Measurements from ENCODE around the gene RPS21. TPM values are rescaled to one million over a fixed set of nuclear protein-coding genes. Genes with fewer than 3 reads are reported as not detected.

Gene RPS21
- total and polyA plus RNA-seq, 2 experiments from 2014 or later: 378 to 839 TPM

DNA sequence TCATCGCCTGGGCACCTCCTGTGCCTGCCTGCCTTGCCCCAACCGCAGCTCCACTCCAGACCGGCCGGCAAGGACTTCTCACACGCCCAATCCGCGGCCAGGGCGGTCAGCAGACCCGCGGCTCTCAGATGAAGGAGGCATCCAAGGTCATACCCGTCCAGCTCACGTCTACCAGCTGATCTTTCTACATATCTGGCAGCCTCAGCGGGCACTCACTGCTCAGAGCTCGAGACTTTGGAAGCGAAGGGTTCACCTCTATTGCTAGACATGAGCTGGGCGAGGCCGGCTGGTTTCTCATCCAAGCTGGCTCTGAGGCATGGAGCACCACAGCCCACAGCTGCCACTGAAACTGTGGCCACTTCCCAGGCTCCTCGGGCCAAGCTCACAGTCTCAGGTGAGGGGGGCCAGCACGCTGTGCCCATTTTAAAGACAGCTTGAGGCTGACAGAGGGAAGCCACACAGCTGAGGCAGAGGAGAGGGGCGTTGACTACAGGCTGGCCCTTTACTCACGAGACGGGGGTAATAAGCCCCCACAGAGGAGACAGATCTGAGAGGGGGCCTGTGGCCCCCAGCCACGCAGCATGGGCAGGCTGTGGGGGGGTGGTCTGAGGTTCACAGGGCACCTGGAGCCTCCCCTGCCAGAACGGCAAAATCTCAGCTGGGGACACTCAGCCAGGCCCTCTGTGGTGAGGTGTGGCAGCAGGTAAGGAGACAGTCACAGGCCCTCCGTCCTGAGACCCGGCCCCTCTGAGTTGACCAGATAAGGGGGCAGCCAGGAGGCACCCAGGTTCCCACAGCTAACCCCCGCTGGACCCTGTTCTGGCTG lies 21.8 kb upstream of the RPS21 start:
- Histone ChIP-seq H3K9me3 (ENCODE audit: low read depth) (no peaks in the 10 kb centered on the region), H3K4me3 (peak overlapping the region; percentile 87), H3K4me1 (ENCODE audit: low read depth) (peaks cover 63% of the 10 kb centered on the region), H3K27ac (peak overlapping the region; percentile 85), H3K27me3 (no peaks in the 10 kb centered on the region), H3K36me3 (no peaks in the 10 kb centered on the region)
- DNase-seq (ENCODE audit: low read depth in 1 of 2, low spot score in 1 of 2): no peak
- TF ChIP-seq, protein P1, sequence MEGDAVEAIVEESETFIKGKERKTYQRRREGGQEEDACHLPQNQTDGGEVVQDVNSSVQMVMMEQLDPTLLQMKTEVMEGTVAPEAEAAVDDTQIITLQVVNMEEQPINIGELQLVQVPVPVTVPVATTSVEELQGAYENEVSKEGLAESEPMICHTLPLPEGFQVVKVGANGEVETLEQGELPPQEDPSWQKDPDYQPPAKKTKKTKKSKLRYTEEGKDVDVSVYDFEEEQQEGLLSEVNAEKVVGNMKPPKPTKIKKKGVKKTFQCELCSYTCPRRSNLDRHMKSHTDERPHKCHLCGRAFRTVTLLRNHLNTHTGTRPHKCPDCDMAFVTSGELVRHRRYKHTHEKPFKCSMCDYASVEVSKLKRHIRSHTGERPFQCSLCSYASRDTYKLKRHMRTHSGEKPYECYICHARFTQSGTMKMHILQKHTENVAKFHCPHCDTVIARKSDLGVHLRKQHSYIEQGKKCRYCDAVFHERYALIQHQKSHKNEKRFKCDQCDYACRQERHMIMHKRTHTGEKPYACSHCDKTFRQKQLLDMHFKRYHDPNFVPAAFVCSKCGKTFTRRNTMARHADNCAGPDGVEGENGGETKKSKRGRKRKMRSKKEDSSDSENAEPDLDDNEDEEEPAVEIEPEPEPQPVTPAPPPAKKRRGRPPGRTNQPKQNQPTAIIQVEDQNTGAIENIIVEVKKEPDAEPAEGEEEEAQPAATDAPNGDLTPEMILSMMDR (IDR thresholded peaks at IDR 0.05; ENCODE audit: low read depth, low read length): no peak

DNA sequence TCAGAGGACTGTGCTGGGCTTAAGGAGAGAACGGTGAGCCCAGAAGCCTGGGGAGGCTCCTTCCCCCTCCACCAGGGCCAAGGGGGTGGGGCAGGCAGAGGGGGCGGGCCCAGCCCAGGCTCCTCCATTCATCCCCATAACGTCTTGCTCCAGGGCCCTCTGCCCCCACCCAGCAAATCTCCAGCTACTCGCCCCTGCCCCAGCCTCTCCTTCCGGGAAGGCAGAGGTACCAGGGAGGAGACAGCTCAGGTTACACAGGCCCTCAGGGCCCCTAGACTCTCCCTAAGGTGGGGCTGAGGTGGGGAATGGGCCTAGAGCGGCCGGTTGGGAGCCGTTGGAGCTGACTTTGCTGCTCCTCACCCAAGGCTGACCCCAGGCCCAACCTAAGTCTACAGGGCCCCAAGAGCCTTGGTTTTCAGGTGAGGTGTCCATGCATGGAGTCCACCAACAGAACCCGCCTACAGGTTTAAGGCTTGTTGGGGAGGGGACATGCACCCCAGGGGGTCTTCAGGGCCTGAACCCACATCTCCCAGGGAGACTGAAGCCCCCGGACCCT lies 21.0 kb upstream of the RPS21 start:
- peak in 1 of 2 donors; percentile 55 for DNase-seq (ENCODE audit: low read depth in 1 of 2, low spot score in 1 of 2)
- Histone ChIP-seq H3K27ac (peak overlapping the region; percentile 85), H3K4me3 (peak overlapping the region; percentile 87), H3K9me3 (ENCODE audit: low read depth) (no peaks in the 10 kb centered on the region), H3K36me3 (no peaks in the 10 kb centered on the region), H3K4me1 (ENCODE audit: low read depth) (peaks cover 67% of the 10 kb centered on the region), H3K27me3 (no peaks in the 10 kb centered on the region)
- TF ChIP-seq, protein P1 (IDR thresholded peaks at IDR 0.05; ENCODE audit: low read depth, low read length): no peak

DNA sequence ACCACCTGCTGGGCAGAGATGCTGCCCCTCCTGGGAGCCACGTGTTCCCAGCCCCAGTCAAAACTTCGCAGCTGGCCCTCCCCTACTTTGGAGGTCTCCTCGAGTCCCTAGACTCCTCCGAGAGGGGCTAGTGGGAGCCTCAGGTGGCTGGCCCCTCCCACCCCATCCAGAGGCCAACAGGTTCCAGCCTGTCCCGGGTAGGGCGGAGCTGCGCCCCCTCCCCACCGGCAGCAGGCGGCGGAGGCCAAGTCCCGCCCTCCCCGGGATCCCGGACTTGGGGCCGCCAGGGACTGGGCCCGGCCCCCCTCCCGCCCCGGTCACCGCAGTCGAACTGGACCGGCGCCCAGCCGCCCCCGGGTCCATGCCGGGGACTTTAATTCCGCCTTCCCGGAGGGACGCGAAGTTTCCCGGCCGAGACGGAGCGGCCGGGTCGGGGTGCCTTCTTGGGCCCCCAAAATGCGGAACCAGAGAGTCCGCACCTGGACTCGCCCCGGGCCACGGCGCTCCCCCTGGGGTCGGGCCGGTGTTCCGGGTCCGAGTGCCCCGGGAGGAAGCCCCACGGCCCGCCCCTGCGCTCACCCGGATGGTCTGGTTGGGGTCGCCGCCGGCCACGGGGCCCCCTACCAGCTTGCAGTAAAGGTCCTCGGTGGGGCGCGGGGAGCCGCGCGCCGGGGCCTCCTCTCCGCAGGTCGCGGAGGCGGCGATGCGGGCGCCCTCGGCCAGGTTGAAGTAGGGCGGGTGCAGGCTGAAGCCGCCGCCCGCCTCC lies 20.4 kb upstream of the RPS21 start:
- no peaks in the 10 kb centered on the region for H3K36me3 ChIP-seq
- H3K27ac ChIP-seq: peak overlapping the region; percentile 85

DNA sequence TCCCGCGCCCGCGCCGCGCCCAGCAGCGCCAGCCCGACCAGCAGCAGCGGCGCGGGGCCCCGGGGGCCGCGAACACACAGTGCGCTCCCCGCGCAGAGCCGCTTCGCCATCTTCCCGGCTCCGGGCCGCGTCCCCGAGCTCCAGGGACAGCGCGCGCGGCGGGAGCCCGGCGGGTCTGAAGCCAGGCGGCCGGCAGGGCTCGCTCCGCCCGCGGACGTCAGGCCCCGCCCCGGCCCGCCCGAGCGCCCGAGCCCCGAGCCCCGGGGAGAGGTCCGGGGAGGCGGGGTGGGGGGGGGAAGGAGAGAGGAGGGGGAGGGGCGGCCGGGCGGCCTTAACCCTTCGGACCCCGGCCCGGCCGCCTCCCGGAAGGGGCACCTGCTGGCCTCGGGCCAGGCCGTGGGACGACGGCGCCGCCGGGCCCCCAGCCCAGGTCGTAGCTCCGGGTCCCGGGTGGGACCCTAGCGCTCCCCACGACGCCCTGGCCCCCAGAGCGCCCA lies 19.7 kb upstream of the RPS21 start, which contains the start of gene LAMA5:
Gene LAMA5, minus strand, starts transcription at position 177 of the 497 bp plus-strand sequence. Its CDS starts 67 bp downstream, at position 110.
- peak within 1 kb of the TSS; percentile 85 for H3K27ac ChIP-seq
- peak within 1 kb of the TSS; percentile 87 for H3K4me3 ChIP-seq
- TF ChIP-seq, protein P1 (IDR thresholded peaks at IDR 0.05; ENCODE audit: low read depth, low read length): no peak
- no peaks in the 10 kb centered on the region for H3K27me3 ChIP-seq
- DNase-seq (ENCODE audit: low read depth in 1 of 2, low spot score in 1 of 2): peak; percentile 34 to 87
- H3K4me1 ChIP-seq (ENCODE audit: low read depth): peaks cover 60% of the 10 kb centered on the region
- no peaks in the 10 kb centered on the region for H3K9me3 ChIP-seq (ENCODE audit: low read depth)
- no peaks in the 10 kb centered on the region for H3K36me3 ChIP-seq

More for the DNA sequence above, 20.4 kb upstream of the RPS21 start:
- peaks cover 60% of the 10 kb centered on the region for H3K4me1 ChIP-seq (ENCODE audit: low read depth)
- TF ChIP-seq, protein P1 (IDR thresholded peaks at IDR 0.05; ENCODE audit: low read depth, low read length): no peak
- H3K9me3 ChIP-seq (ENCODE audit: low read depth): no peaks in the 10 kb centered on the region
- DNase-seq (ENCODE audit: low read depth in 1 of 2, low spot score in 1 of 2): peak in 1 of 2 donors; percentile 82
- peak overlapping the region; percentile 87 for H3K4me3 ChIP-seq
- H3K27me3 ChIP-seq: no peaks in the 10 kb centered on the region

All from cardiac muscle cell (in vitro differentiated cells and primary cell).